BLaER1 (cell line): Measurements from ENCODE around the gene GON4L.
"Not testable (repeated sequence)": the region's sequence is repeated elsewhere in the genome, so short reads cannot be mapped to it uniquely, and the experiment has no call there.

Source experiments
- H3K27ac ChIP-seq: shearing (Covaris generic); formaldehyde crosslinking; 2 replicates; pipeline ENCODE4 v1.8.1; 2022
- H3K27me3 ChIP-seq: shearing (Covaris generic); formaldehyde crosslinking; 2 replicates; pipeline ENCODE4 v1.8.1; 2022
- H3K36me3 ChIP-seq: shearing (Covaris generic); formaldehyde crosslinking; 2 replicates; pipeline ENCODE4 v1.8.1; 2022
- H3K4me1 ChIP-seq: shearing (Covaris generic); formaldehyde crosslinking; 2 replicates; pipeline ENCODE4 v1.8.1; 2022
- H3K4me2 ChIP-seq: shearing (Covaris generic); formaldehyde crosslinking; 2 replicates; pipeline ENCODE4 v1.8.1; 2022
- H3K4me3 ChIP-seq: shearing (Covaris generic); formaldehyde crosslinking; 2 replicates; pipeline ENCODE4 v1.8.1; 2022
- H3K9ac ChIP-seq: shearing (Covaris generic); formaldehyde crosslinking; 2 replicates; pipeline ENCODE4 v1.8.1; 2022
- H3K9me3 ChIP-seq: shearing (Covaris generic); formaldehyde crosslinking; 2 replicates; pipeline ENCODE4 v1.8.1; 2022
- H4K20me1 ChIP-seq: shearing (Covaris generic); formaldehyde crosslinking; 2 replicates; pipeline ENCODE4 v1.8.1; 2022
- Cebpa-rat ChIP-seq: shearing (Covaris generic); IDR thresholded peaks from 2 replicates; pipeline ENCODE4 v1.8.1; 2022

GON4L gene

DNA sequence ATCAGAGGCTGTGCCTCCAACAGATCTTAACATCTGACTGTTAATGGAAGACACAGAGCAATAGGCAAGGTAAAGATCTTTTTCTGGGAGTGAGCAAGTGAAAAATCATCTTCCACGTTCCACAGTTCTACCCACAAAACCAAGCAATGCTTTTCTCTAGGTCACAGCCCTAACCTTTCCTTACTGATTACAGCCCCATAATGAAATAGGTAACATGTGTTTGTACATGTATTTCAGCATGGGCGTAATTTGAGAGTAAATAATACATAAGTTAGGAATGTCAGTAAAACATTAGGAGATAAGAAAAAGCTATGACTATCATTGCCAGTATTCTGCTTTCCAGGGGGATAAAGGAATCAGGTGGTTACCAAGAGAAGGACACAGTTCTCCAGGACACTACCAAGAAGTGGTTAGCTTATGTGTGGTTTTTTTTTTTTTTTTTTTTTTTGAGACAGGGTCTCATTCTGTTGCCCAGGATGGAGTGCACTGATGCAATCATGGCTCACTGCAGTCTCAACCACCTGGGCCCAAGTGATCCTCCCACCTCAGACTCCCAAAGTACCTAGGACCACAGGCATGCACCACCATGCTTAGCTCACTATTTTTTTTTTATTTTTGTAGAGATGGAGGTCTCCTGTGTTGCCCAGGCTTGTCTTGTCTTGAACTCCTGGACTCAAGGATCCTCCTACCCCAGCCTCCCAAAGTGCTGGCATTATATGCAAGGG lies 96.1 kb downstream of the GON4L start:
- H3K36me3 ChIP-seq, result peaks cover 90% of the 10 kb centered on the region
- H3K4me3 ChIP-seq, result no peak overlapping the region
- H3K9ac ChIP-seq, result no peak overlapping the region
- peaks cover 51% of the 10 kb centered on the region for H4K20me1 ChIP-seq
- H3K27me3 ChIP-seq, result no peaks in the 10 kb centered on the region
- no peak overlapping the region for H3K27ac ChIP-seq
- no peaks in the 10 kb centered on the region for H3K9me3 ChIP-seq
- H3K4me1 ChIP-seq, result peaks cover 14% of the 10 kb centered on the region
- TF ChIP-seq Cebpa-rat, result no peak
- H3K4me2 ChIP-seq, result no peak overlapping the region

DNA sequence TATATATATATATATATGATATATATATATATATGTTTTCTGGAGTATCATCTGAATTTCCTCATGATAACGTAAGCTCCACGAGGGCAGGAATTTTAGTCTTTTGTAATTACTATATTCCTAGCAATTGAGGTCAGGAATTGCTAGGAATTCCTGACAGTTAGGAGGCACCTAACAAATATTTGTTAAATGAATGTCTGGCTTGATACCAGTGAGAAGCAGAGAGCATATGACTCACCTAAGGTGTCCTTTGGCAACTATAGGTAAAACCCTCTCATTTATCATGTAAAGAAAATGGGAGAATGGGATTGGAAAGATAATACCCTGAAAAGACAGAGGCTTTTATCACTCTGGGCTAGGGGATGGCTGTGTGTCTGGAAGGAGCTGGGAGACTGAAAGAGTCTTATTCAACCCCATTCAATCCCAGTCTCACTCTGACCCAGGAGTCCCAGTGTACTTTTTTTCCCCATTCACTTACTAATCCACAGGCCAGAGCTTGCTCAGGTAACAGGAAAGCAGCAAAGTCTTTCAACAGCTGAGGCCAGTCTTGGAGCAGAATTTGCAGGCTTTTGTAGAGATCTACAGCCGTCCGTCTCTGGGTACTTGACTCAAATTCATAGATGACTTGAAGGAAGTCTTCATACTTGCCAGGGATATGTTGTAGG lies 96.9 kb downstream of the GON4L start:
- no peak overlapping the region for H3K4me2 ChIP-seq
- no peak overlapping the region for H3K27ac ChIP-seq
- no peaks in the 10 kb centered on the region for H3K9me3 ChIP-seq
- H3K4me1 ChIP-seq, result peaks cover 6% of the 10 kb centered on the region
- H3K36me3 ChIP-seq, result peaks cover 94% of the 10 kb centered on the region
- no peak overlapping the region for H3K9ac ChIP-seq
- TF ChIP-seq Cebpa-rat, result no peak
- H4K20me1 ChIP-seq, result peaks cover 43% of the 10 kb centered on the region
- H3K4me3 ChIP-seq, result no peak overlapping the region
- H3K27me3 ChIP-seq, result no peaks in the 10 kb centered on the region

- H3K27me3 ChIP-seq, H3K4me2 ChIP-seq, H3K4me3 ChIP-seq, H3K4me1 ChIP-seq, H3K9ac ChIP-seq, H3K27ac ChIP-seq, H3K9me3 ChIP-seq: not testable (repeated sequence)
- Histone ChIP-seq H4K20me1 (peaks cover 32% of the 10 kb centered on the region), H3K36me3 (peaks cover 94% of the 10 kb centered on the region)
These were observed 98.0 kb downstream of the GON4L start for GRCh38 chr1:155759017-155759416.

GRCh38 chr1:155748141-155748540 lies 108.9 kb downstream of the GON4L start:
- not testable (repeated sequence) for H3K9me3 ChIP-seq, H3K4me3 ChIP-seq, H3K27me3 ChIP-seq, H3K9ac ChIP-seq, H3K4me2 ChIP-seq, H3K27ac ChIP-seq, H4K20me1 ChIP-seq
- H3K36me3 ChIP-seq, result peaks cover 47% of the 10 kb centered on the region
- H3K4me1 ChIP-seq, result peaks cover 12% of the 10 kb centered on the region

DNA sequence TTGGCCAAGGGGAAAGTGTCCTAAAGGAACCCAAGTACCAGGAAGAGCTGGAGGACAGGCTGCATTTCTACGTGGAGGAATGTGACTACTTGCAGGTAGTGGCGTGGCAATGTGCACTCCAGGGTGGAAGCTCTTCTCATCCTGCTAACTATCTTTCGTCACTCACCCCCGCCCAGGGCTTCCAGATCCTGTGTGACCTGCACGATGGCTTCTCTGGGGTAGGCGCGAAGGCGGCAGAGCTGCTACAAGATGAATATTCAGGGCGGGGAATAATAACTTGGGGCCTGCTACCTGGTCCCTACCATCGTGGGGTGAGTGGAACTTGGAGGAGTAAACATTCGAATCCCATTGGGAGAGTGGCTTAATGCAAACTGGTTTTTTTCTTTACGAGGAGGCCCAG lies 109.4 kb downstream of the GON4L start:
- H3K36me3 ChIP-seq, result peaks cover 41% of the 10 kb centered on the region
- not testable (repeated sequence) for H3K9me3 ChIP-seq, H3K4me3 ChIP-seq, H3K27me3 ChIP-seq, H3K4me2 ChIP-seq, H3K9ac ChIP-seq, H4K20me1 ChIP-seq, H3K27ac ChIP-seq
- H3K4me1 ChIP-seq, result peaks cover 12% of the 10 kb centered on the region

GRCh38 chr1:155745284-155746228 lies 111.5 kb downstream of the GON4L start:
- Histone ChIP-seq H3K4me2 (peak overlapping the region; percentile 86), H3K9ac (peak overlapping the region; percentile 73), H3K27ac (peak overlapping the region; percentile 60), H3K4me3 (peak overlapping the region; percentile 68), H3K36me3 (peaks cover 28% of the 10 kb centered on the region), H3K4me1 (peaks cover 12% of the 10 kb centered on the region)
- H4K20me1 ChIP-seq, H3K9me3 ChIP-seq, H3K27me3 ChIP-seq: not testable (repeated sequence)

DNA sequence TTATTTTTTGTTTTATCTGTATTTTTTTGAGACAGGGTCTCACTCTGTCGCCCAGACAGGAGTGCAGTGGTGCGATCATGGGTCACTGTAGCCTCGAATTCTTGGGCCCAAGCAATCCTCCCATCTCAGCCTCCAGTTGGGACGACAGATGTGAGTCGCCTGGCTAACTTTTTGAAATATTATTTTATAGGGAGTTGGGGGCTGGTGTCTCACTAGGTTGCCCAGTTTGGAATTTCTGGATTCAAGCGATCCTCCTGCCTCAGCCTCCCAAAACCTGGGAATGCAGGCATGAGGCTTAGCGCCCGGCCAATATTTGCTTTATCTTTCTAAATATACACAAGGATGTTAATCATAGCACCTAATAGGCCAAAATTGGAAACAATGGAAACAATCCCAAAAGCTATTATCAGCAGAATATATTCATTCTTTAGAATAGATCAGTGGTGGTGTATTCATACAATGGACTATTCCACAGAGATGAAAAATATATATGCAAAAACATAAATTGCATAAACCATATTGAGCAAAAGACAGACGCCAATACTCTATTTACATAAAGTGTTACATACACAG lies 112.2 kb downstream of the GON4L start:
- H3K27me3 ChIP-seq, result no peaks in the 10 kb centered on the region
- peak overlapping the region; percentile 68 for H3K4me3 ChIP-seq
- H4K20me1 ChIP-seq, result no peaks in the 10 kb centered on the region
- peaks cover 32% of the 10 kb centered on the region for H3K36me3 ChIP-seq
- TF ChIP-seq Cebpa-rat, result no peak
- peak overlapping the region; percentile 73 for H3K9ac ChIP-seq
- no peaks in the 10 kb centered on the region for H3K9me3 ChIP-seq
- H3K4me1 ChIP-seq, result peaks cover 12% of the 10 kb centered on the region
- peak overlapping the region; percentile 60 for H3K27ac ChIP-seq
- peak overlapping the region; percentile 86 for H3K4me2 ChIP-seq

- H3K9ac ChIP-seq, result no peak overlapping the region
- H4K20me1 ChIP-seq, result no peaks in the 10 kb centered on the region
- no peak overlapping the region for H3K27ac ChIP-seq
- H3K36me3 ChIP-seq, result peaks cover 38% of the 10 kb centered on the region
- H3K27me3 ChIP-seq, result no peaks in the 10 kb centered on the region
- no peaks in the 10 kb centered on the region for H3K9me3 ChIP-seq
- peaks cover 12% of the 10 kb centered on the region for H3K4me1 ChIP-seq
- H3K4me3 ChIP-seq, result no peak overlapping the region
- no peak overlapping the region for H3K4me2 ChIP-seq
- no peak for TF ChIP-seq Cebpa-rat
These were observed 115.1 kb downstream of the GON4L start for GRCh38 chr1:155741908-155742307.

DNA sequence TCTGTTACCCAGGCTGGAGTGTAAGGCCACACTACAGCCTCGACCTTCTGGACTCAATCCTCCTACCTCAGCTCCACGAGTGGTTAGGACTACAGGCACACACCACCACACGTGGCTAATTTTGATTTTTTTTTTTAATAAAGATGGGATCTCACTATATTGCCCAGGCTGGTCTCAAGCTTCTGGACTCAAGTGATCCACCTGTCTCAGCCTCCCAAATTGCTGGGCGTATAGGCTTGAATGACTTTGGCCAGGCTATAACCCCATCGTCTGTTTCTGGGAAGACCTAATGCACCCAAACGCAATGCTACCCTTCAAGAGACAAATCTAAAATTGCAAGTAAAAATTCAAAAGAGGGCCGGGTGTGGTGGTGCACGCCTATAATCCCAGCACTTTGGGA lies 116.0 kb downstream of the GON4L start:
- H3K4me2 ChIP-seq, result no peak overlapping the region
- H3K27ac ChIP-seq, result no peak overlapping the region
- peaks cover 12% of the 10 kb centered on the region for H3K4me1 ChIP-seq
- peaks cover 47% of the 10 kb centered on the region for H3K36me3 ChIP-seq
- no peaks in the 10 kb centered on the region for H3K27me3 ChIP-seq
- H3K4me3 ChIP-seq, result no peak overlapping the region
- no peaks in the 10 kb centered on the region for H4K20me1 ChIP-seq
- H3K9me3 ChIP-seq, result no peaks in the 10 kb centered on the region
- no peak for TF ChIP-seq Cebpa-rat
- no peak overlapping the region for H3K9ac ChIP-seq
